ENCODE measurements around the gene GRIFIN. TPM values are rescaled to one million over a fixed set of nuclear protein-coding genes. Genes with fewer than 3 reads are reported as not detected.

GRIFIN gene
- total RNA-seq, 1 experiment from 2014 or later = not detected

DNA sequence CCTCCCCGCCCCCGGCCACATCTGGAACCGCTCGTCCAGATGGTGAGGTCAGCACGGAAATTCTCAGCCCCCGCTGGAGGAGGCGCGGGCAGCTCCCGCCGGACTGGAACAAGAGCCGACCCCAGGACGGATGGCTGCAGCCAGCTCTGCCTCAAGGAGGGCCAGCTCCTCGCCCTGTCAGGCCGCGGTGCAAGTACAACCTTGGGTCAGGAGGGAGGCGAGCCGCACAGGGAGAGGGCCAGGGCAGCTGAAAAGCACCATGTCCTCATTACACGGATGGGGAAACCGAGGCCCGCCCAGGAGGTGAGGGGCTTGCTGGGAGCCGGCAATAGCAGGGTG, 3.8 kb upstream of the GRIFIN start:
- Histone ChIP-seq H3K4me2 (ENCODE audit: low read length) (no peak overlapping the region), H3K9ac (ENCODE audit: low read length) (no peak overlapping the region), H3K27ac (ENCODE audit: low read length) (no peak overlapping the region), H3F3A (ENCODE audit: low read length, unreplicated experiment) (no peaks in the 10 kb centered on the region), H3K27me3 (ENCODE audit: low read length) (no peaks in the 10 kb centered on the region), H4K20me1 (ENCODE audit: low read length) (no peaks in the 10 kb centered on the region), H3K9me2 (replicated peaks; ENCODE audit: low read length) (no peaks in the 10 kb centered on the region), H3K36me3 (ENCODE audit: low read depth, low read length) (no peaks in the 10 kb centered on the region), H3K9me3 (ENCODE audit: low read length) (no peaks in the 10 kb centered on the region), H2AFZ (ENCODE audit: low read length) (no peak overlapping the region), H3K4me3 (ENCODE audit: low read length) (no peak overlapping the region), H3K79me2 (ENCODE audit: low read length) (no peaks in the 10 kb centered on the region), H3K4me1 (ENCODE audit: insufficient read depth, low read length) (peaks cover 12% of the 10 kb centered on the region; the same call in 1 of the 2 replicates)
- BruUV-seq (replicated peaks) = no TSS peak
- ChIA-PET POLR2A (ENCODE audit: unreplicated experiment) (no interaction called here), CTCF (no interaction called here)
- TF ChIP-seq EZH2phosphoT487 (IDR thresholded peaks at IDR 0.05; ENCODE audit: borderline replicate concordance, low read length) (no peak), EZH2 (IDR thresholded peaks at IDR 0.05; ENCODE audit: low read length, unreplicated experiment) (no peak)
- TF ChIP-seq, protein P1, sequence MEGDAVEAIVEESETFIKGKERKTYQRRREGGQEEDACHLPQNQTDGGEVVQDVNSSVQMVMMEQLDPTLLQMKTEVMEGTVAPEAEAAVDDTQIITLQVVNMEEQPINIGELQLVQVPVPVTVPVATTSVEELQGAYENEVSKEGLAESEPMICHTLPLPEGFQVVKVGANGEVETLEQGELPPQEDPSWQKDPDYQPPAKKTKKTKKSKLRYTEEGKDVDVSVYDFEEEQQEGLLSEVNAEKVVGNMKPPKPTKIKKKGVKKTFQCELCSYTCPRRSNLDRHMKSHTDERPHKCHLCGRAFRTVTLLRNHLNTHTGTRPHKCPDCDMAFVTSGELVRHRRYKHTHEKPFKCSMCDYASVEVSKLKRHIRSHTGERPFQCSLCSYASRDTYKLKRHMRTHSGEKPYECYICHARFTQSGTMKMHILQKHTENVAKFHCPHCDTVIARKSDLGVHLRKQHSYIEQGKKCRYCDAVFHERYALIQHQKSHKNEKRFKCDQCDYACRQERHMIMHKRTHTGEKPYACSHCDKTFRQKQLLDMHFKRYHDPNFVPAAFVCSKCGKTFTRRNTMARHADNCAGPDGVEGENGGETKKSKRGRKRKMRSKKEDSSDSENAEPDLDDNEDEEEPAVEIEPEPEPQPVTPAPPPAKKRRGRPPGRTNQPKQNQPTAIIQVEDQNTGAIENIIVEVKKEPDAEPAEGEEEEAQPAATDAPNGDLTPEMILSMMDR (conservative IDR thresholded peaks at IDR 0.05; ENCODE audit: low read depth, low read length) = no peak
- intact Hi-C loops (cut with micrococcal nuclease) = no loop called here
- ATAC-seq (no peak), DNase-seq (no peak)

DNA sequence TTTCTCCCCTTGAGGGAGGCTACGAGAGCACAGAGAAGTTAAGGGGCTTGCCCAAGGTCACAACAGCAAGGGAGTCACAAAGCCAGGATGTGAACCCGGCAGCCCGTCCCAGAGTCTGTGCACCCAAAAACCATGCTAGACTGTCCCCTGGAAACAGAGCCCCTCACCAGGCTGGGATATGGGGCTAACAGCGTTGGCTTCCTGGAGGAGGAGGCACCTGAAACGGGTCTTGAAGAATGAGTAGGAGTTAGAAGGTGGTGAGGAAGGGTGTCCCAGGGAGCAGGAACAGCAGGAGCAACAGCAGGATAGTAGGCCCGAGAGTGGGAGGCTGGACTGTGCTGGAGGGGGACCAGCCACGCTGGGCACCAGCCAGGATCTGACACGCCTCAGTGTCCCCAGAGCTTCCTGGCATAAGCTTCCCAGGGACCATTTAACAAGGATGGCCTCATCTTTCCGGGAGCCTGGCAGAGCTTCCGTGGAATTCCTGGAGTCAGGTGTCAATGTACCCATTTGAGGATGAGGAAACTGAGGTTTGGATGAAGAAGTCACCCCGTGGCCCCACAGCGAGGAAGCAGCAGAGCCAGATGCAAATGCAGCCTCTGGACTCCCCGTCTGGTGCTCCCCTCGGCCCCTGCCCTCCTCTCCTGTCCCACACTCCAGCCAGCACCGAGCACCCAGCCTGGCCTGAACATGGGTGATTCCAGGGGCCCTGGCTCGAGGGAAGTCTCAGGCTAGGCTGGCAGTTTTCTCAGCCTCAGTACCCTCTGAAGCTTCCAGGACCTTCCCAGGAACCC, 3.3 kb upstream of the GRIFIN start:
- intact Hi-C loops (cut with micrococcal nuclease) = loop anchor here (5.0 kb wide), 2 partner anchors 38 to 203 kb away; partner anchors contain the start of gene LFNG
- Histone ChIP-seq H4K20me1 (ENCODE audit: low read length) (no peaks in the 10 kb centered on the region), H3K4me3 (ENCODE audit: low read length) (no peak overlapping the region), H3K36me3 (ENCODE audit: low read depth, low read length) (no peaks in the 10 kb centered on the region), H3K27me3 (ENCODE audit: low read length) (no peaks in the 10 kb centered on the region), H3K9me2 (replicated peaks; ENCODE audit: low read length) (no peaks in the 10 kb centered on the region), H3K79me2 (ENCODE audit: low read length) (no peaks in the 10 kb centered on the region), H3K9me3 (ENCODE audit: low read length) (no peaks in the 10 kb centered on the region), H2AFZ (ENCODE audit: low read length) (no peak overlapping the region), H3K9ac (ENCODE audit: low read length) (no peak overlapping the region), H3K4me1 (ENCODE audit: insufficient read depth, low read length) (peaks cover 12% of the 10 kb centered on the region; the same call in 1 of the 2 replicates), H3F3A (ENCODE audit: low read length, unreplicated experiment) (no peaks in the 10 kb centered on the region), H3K27ac (ENCODE audit: low read length) (no peak overlapping the region), H3K4me2 (ENCODE audit: low read length) (no peak overlapping the region)
- no TSS peak for BruUV-seq (replicated peaks)
- TF ChIP-seq EZH2phosphoT487 (IDR thresholded peaks at IDR 0.05; ENCODE audit: borderline replicate concordance, low read length) (no peak), EZH2 (IDR thresholded peaks at IDR 0.05; ENCODE audit: low read length, unreplicated experiment) (no peak)
- TF ChIP-seq, protein P1 (conservative IDR thresholded peaks at IDR 0.05; ENCODE audit: low read depth, low read length) = no peak
- POLR2A ChIA-PET (ENCODE audit: unreplicated experiment) = no interaction called here
- ATAC-seq = no peak
- DNase-seq = no peak
- CTCF ChIA-PET = no interaction called here

DNA sequence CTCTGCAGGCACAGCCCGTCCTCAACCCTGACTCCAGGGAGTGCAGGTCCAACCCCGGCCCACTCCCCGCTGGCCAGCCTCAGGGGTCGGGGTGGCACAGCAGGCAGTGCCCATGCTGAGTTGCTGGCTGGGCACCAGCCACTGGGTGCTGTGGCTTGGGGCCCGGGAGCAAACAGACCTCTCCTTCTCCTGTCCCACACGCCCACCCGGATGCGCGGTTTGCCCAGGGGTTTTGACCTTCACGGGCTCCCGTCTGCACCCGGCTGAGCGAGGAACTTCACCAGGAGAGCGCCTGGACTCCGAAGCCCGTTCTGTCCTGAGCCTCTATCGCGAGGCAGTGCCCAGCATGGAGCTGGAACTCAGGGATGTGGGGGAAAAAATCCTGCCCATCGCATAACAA, 2.6 kb upstream of the GRIFIN start:
- DNase-seq (no peak), ATAC-seq (peak; percentile 16)
- H3F3A ChIP-seq (ENCODE audit: low read length, unreplicated experiment) = no peaks in the 10 kb centered on the region
- intact Hi-C loops (cut with micrococcal nuclease) = loop anchor here (5.0 kb wide), 2 partner anchors 39 to 204 kb away; partner anchors contain the start of gene LFNG
- no peaks in the 10 kb centered on the region for H3K27me3 ChIP-seq (ENCODE audit: low read length)
- peaks cover 12% of the 10 kb centered on the region; the same call in 1 of the 2 replicates for H3K4me1 ChIP-seq (ENCODE audit: insufficient read depth, low read length)
- no peak overlapping the region for H3K9ac ChIP-seq (ENCODE audit: low read length)
- H3K79me2 ChIP-seq (ENCODE audit: low read length) = no peaks in the 10 kb centered on the region
- no peaks in the 10 kb centered on the region for H4K20me1 ChIP-seq (ENCODE audit: low read length)
- ChIA-PET POLR2A (ENCODE audit: unreplicated experiment) (no interaction called here), CTCF (no interaction called here)
- no peak overlapping the region for H3K4me3 ChIP-seq (ENCODE audit: low read length)
- H3K9me2 ChIP-seq (replicated peaks; ENCODE audit: low read length) = no peaks in the 10 kb centered on the region
- H3K9me3 ChIP-seq (ENCODE audit: low read length) = no peaks in the 10 kb centered on the region
- no peaks in the 10 kb centered on the region for H3K36me3 ChIP-seq (ENCODE audit: low read depth, low read length)
- no peak overlapping the region for H3K27ac ChIP-seq (ENCODE audit: low read length)
- H3K4me2 ChIP-seq (ENCODE audit: low read length) = no peak overlapping the region
- no peak overlapping the region for H2AFZ ChIP-seq (ENCODE audit: low read length)
- TF ChIP-seq, protein P1 (conservative IDR thresholded peaks at IDR 0.05; ENCODE audit: low read depth, low read length) = no peak
- TF ChIP-seq EZH2 (IDR thresholded peaks at IDR 0.05; ENCODE audit: low read length, unreplicated experiment) (no peak), EZH2phosphoT487 (IDR thresholded peaks at IDR 0.05; ENCODE audit: borderline replicate concordance, low read length) (no peak)
- BruUV-seq (replicated peaks) = no TSS peak

Data from PC-3 (cell line).